Neural crest cell (in vitro differentiated cells): ENCODE results near the gene TICRR. TPM values are rescaled to one million over a fixed set of nuclear protein-coding genes. Genes with fewer than 3 reads are reported as not detected.

Source experiments
- DNase-seq: peaks from one replicate; pipeline ENCODE4 v3.0.0; 2021; ENCODE audit warnings: low read depth, mixed read lengths, low spot score
- H3K27ac Mint-ChIP-seq: one replicate; pipeline ENCODE4 v1.8.0; 2021; ENCODE audit warnings: mild to moderate bottlenecking, mixed read lengths; ENCODE audit not compliant: unreplicated experiment
- H3K27me3 Mint-ChIP-seq: 2 replicates; pipeline ENCODE4 v1.8.0; 2021; ENCODE audit warnings: low read depth, mild to moderate bottlenecking, mixed read lengths
- H3K36me3 Mint-ChIP-seq: 2 replicates; pipeline ENCODE4 v1.8.0; 2021; ENCODE audit warnings: low read depth, mild to moderate bottlenecking, mixed read lengths
- H3K4me1 Mint-ChIP-seq: 2 replicates; pipeline ENCODE4 v1.8.0; 2021; ENCODE audit warnings: mixed read lengths
- H3K4me3 Mint-ChIP-seq: one replicate; pipeline ENCODE4 v1.8.0; 2021; ENCODE audit warnings: mild to moderate bottlenecking, mixed read lengths
- H3K9me3 Mint-ChIP-seq: 2 replicates; pipeline ENCODE4 v1.8.0; 2021; ENCODE audit warnings: mixed read lengths
- total RNA-seq: library from RNA; stranded (reverse); gene quantifications from 2 replicates; pipeline ENCODE4 v1.2.1, GENCODE V29; 2021
- TF ChIP-seq, protein P1 (sequence below): fragments of 200-600 bp; sonication (generic); conservative IDR thresholded peaks from 2 replicates; pipeline ENCODE4 v1.5.0; 2021; ENCODE audit warnings: antibody characterized with exemption, mild to moderate bottlenecking

TICRR gene
- total RNA-seq, 1 donor from 2014 or later: 43.0 TPM

DNA sequence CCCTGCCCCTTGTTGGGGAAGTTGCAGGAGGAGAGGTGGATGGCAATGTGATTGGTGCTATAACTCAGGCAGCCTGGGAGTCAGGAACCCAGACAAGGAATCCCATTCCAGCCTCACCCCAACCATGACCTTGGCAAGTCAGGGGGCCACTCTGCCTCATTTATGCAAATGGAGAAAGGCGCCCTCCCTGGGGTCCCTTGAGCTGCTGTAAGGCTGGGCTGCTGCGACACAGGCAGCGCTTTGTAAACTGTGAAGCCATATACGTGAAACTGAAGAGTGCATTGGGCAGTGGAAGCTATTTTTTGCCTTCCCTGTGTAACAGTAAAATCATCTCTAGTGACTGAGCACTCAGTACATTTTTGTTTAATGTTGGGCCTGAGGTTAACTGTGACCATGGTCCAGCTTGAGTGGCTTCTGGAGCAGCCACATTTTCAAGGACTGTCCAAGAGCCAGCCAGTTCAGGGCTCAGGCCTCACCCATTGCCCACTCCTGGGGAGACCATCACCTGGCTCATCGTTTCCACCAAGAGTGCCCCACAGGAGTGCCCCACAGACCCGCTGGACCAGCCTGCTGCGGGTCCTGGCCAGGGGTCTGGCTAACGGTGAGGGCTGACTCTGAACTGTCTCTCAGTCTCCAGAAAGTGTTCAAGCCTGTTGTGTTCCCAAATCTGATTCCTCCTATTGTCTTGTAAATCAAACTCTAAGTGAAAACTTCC, 52.1 kb downstream of the TICRR start:
- Mint-ChIP-seq H3K4me3 (no peak overlapping the region), H3K27ac (no peak overlapping the region), H3K36me3 (peaks cover 61% of the 10 kb centered on the region), H3K4me1 (peaks cover 4% of the 10 kb centered on the region), H3K9me3 (no peaks in the 10 kb centered on the region), H3K27me3 (peaks cover 3% of the 10 kb centered on the region)
- DNase-seq: no peak
- TF ChIP-seq, protein P1, sequence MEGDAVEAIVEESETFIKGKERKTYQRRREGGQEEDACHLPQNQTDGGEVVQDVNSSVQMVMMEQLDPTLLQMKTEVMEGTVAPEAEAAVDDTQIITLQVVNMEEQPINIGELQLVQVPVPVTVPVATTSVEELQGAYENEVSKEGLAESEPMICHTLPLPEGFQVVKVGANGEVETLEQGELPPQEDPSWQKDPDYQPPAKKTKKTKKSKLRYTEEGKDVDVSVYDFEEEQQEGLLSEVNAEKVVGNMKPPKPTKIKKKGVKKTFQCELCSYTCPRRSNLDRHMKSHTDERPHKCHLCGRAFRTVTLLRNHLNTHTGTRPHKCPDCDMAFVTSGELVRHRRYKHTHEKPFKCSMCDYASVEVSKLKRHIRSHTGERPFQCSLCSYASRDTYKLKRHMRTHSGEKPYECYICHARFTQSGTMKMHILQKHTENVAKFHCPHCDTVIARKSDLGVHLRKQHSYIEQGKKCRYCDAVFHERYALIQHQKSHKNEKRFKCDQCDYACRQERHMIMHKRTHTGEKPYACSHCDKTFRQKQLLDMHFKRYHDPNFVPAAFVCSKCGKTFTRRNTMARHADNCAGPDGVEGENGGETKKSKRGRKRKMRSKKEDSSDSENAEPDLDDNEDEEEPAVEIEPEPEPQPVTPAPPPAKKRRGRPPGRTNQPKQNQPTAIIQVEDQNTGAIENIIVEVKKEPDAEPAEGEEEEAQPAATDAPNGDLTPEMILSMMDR: no peak

DNA sequence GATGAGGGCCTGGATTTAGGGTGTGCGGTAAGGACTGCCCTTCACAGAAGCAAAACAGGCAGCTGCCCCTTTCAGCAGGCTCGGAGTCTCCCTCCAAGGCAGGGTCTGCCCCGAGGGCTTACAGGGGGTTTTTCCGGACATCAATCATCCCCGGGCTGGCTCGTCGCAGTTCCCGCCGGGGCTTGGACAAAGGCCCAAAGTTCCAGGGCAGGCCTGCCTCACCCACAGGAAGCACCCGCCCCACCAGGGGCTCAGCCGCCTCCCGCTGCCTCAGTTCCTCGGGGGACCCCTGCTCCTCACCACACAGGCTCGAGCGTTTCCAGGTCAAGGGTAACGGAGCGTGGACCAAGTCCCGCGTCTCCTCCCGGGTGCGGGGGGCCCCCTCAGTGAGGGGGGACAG, 53.0 kb downstream of the TICRR start:
- H3K36me3 Mint-ChIP-seq: peaks cover 60% of the 10 kb centered on the region
- H3K4me1 Mint-ChIP-seq: peaks cover 4% of the 10 kb centered on the region
- no peak overlapping the region for H3K27ac Mint-ChIP-seq
- no peak for DNase-seq
- H3K9me3 Mint-ChIP-seq: no peaks in the 10 kb centered on the region
- H3K4me3 Mint-ChIP-seq: no peak overlapping the region
- peaks cover 5% of the 10 kb centered on the region for H3K27me3 Mint-ChIP-seq
- TF ChIP-seq, protein P1: no peak

DNA sequence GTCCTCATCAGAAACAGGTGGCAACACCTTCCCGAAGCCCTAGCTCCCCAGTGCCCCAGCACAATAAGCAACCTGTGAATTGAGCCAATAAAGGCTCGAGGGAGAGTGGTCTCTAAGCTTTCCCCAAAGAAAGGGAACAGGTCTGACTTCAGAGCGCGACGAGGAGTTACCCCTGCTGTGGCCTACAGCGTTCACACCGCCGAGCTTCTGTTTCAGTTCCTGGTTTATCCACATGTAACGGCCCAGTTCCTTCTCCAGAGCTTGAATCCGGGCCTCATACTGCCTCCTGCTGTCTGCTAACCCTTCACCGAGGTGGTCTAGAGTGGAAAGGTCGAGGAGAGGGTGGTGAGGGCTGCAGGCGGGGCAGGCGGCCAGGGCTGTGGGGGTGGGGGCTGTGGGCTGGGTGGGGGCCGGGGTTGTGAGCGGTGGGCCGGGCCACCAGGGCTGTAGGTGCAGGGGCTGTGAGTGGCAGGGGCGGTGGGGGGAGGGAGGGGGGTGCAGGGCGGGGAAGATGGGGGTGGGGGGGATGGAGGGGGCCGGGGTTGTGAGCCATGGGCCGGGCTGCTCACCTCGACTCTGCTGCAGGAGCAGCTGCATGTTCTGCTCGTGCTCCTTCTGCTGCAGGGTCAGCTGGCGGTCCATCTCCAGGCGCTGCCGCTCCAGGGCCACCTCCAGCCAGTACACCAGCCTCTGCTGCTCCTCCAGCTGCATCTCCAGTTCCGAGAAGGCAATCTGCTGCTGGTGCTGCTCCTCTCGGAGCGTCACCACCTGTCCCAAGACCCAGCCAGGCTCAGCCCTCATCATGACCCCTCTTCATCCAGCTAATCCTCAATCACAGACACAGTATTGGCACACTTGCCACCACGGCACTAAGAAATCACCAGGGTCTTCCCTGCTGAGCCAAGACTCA, 53.8 kb downstream of the TICRR start:
- peaks cover 5% of the 10 kb centered on the region for H3K27me3 Mint-ChIP-seq
- no peak overlapping the region for H3K27ac Mint-ChIP-seq
- no peaks in the 10 kb centered on the region for H3K9me3 Mint-ChIP-seq
- H3K36me3 Mint-ChIP-seq: peaks cover 62% of the 10 kb centered on the region
- peaks cover 4% of the 10 kb centered on the region for H3K4me1 Mint-ChIP-seq
- TF ChIP-seq, protein P1: no peak
- no peak for DNase-seq
- H3K4me3 Mint-ChIP-seq: peak overlapping the region; percentile 35

DNA sequence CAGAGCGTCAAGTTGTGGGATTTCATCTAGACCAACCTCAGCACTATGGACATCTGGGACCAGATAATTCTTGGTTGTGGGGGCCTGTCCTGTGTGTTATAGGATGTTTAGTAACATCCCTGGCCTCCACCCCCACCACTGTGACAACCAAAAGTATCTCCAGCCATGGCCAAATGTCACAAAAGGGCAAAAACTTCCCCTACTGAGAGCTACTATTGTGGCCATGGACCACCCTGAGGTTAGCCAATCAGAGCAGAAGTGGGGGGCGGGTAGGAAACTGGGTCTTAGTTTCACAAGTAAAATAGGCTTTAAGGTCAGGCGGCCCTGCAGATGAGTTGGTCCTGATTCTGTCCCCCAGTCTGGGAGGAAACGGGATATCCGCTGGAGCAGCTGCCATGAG, 54.6 kb downstream of the TICRR start:
- no peak overlapping the region for H3K27ac Mint-ChIP-seq
- H3K9me3 Mint-ChIP-seq: no peaks in the 10 kb centered on the region
- H3K4me1 Mint-ChIP-seq: peaks cover 4% of the 10 kb centered on the region
- no peak for DNase-seq
- H3K27me3 Mint-ChIP-seq: peaks cover 5% of the 10 kb centered on the region
- TF ChIP-seq, protein P1: no peak
- H3K36me3 Mint-ChIP-seq: peaks cover 62% of the 10 kb centered on the region
- peak overlapping the region; percentile 35 for H3K4me3 Mint-ChIP-seq

DNA sequence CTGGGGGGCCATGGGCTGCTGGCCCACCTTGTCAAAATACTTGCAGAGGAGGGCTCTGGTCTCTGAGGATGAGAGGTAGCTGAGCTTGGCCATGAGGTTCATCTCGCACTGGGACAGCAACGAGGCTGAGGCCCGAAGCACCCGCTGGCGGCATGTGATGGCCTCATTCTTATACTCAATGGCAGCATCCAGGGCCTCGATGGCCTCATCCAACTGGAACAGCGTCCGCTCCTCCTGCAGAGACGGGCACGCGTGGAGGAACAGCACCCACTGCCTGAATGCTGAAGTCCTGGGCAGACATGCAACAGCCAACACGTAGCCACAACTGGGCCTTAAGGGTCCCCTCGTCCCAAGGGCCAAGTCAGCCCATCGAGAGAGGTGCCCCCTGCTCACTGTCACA, 55.0 kb downstream of the TICRR start:
- Mint-ChIP-seq H3K4me3 (no peak overlapping the region), H3K27me3 (peaks cover 5% of the 10 kb centered on the region)
- TF ChIP-seq, protein P1: no peak

More for the DNA sequence above, 55.0 kb downstream of the TICRR start:
- H3K4me1 Mint-ChIP-seq: peaks cover 4% of the 10 kb centered on the region
- no peak for DNase-seq
- H3K36me3 Mint-ChIP-seq: peaks cover 64% of the 10 kb centered on the region
- H3K9me3 Mint-ChIP-seq: no peaks in the 10 kb centered on the region
- H3K27ac Mint-ChIP-seq: no peak overlapping the region
